Hepatocyte (in vitro differentiated cells): ENCODE measurements around the gene CHD5.

Source experiments
- EZH2 ChIP-seq: fragments of 200-600 bp; sonication (generic); IDR thresholded peaks from 2 replicates; pipeline ENCODE4 v1.6.1; 2016; ENCODE audit warnings: antibody characterized with exemption, mild to moderate bottlenecking, borderline replicate concordance
- EZH2phosphoT487 ChIP-seq: fragments of 200-600 bp; sonication (generic); IDR thresholded peaks from one replicate; pipeline ENCODE4 v1.6.1; 2018; ENCODE audit warnings: antibody characterized with exemption, mild to moderate bottlenecking, low read depth, moderate library complexity; ENCODE audit not compliant: unreplicated experiment, severe bottlenecking
- TF ChIP-seq, protein P1 (sequence below): fragments of 200-600 bp; sonication (generic); IDR thresholded peaks from 2 replicates; pipeline ENCODE4 v1.5.1; 2016; ENCODE audit warnings: antibody characterized with exemption, mild to moderate bottlenecking; ENCODE audit not compliant: poor library complexity

- TF ChIP-seq, protein P1, sequence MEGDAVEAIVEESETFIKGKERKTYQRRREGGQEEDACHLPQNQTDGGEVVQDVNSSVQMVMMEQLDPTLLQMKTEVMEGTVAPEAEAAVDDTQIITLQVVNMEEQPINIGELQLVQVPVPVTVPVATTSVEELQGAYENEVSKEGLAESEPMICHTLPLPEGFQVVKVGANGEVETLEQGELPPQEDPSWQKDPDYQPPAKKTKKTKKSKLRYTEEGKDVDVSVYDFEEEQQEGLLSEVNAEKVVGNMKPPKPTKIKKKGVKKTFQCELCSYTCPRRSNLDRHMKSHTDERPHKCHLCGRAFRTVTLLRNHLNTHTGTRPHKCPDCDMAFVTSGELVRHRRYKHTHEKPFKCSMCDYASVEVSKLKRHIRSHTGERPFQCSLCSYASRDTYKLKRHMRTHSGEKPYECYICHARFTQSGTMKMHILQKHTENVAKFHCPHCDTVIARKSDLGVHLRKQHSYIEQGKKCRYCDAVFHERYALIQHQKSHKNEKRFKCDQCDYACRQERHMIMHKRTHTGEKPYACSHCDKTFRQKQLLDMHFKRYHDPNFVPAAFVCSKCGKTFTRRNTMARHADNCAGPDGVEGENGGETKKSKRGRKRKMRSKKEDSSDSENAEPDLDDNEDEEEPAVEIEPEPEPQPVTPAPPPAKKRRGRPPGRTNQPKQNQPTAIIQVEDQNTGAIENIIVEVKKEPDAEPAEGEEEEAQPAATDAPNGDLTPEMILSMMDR: no peak
- TF ChIP-seq EZH2phosphoT487: no peak
- TF ChIP-seq EZH2: no peak
Measured at GRCh38 chr1:6097117-6097595, 83.0 kb downstream of the CHD5 start.
